Osteocyte (in vitro differentiated cells): ENCODE measurements around the gene TF. TPM values are rescaled to one million over a fixed set of nuclear protein-coding genes. Genes with fewer than 3 reads are reported as not detected.

Experiments used
- DNase-seq: peaks from one replicate; pipeline ENCODE4 v3.0.0; 2021; ENCODE audit warnings: mixed read lengths; ENCODE audit not compliant: unreplicated experiment; ENCODE audit errors: extremely low spot score
- H3K27ac Mint-ChIP-seq: one replicate; pipeline ENCODE4 v1.8.0; 2021; ENCODE audit warnings: mild to moderate bottlenecking, mixed read lengths; ENCODE audit not compliant: unreplicated experiment
- H3K27me3 Mint-ChIP-seq: one replicate; pipeline ENCODE4 v1.8.0; 2021; ENCODE audit warnings: mixed read lengths; ENCODE audit not compliant: unreplicated experiment
- H3K36me3 Mint-ChIP-seq: one replicate; pipeline ENCODE4 v1.8.0; 2021; ENCODE audit warnings: mixed read lengths; ENCODE audit not compliant: unreplicated experiment
- H3K4me1 Mint-ChIP-seq: one replicate; pipeline ENCODE4 v1.8.0; 2021; ENCODE audit warnings: mixed read lengths; ENCODE audit not compliant: unreplicated experiment
- H3K4me3 Mint-ChIP-seq: one replicate; pipeline ENCODE4 v1.8.0; 2021; ENCODE audit warnings: mild to moderate bottlenecking, moderate library complexity, mixed read lengths; ENCODE audit not compliant: unreplicated experiment
- H3K9me3 Mint-ChIP-seq: one replicate; pipeline ENCODE4 v1.8.0; 2021; ENCODE audit warnings: mixed read lengths; ENCODE audit not compliant: unreplicated experiment
- total RNA-seq: library from RNA; stranded (reverse); gene quantifications from 2 replicates; pipeline ENCODE4 v1.2.1, GENCODE V29; 2021
- TF ChIP-seq, protein P1 (sequence below): fragments of 200-600 bp; sonication (generic); IDR thresholded peaks from 2 replicates; pipeline ENCODE4 v1.5.0; 2021; ENCODE audit warnings: antibody characterized with exemption, mild to moderate bottlenecking, moderate library complexity

The TF gene
- total RNA-seq, 1 donor from 2014 or later: 2.0 TPM

GRCh38 chr3:133733226-133733625 lies 13.0 kb upstream of the TF start:
- H3K36me3 Mint-ChIP-seq: no peaks in the 10 kb centered on the region
- TF ChIP-seq, protein P1, sequence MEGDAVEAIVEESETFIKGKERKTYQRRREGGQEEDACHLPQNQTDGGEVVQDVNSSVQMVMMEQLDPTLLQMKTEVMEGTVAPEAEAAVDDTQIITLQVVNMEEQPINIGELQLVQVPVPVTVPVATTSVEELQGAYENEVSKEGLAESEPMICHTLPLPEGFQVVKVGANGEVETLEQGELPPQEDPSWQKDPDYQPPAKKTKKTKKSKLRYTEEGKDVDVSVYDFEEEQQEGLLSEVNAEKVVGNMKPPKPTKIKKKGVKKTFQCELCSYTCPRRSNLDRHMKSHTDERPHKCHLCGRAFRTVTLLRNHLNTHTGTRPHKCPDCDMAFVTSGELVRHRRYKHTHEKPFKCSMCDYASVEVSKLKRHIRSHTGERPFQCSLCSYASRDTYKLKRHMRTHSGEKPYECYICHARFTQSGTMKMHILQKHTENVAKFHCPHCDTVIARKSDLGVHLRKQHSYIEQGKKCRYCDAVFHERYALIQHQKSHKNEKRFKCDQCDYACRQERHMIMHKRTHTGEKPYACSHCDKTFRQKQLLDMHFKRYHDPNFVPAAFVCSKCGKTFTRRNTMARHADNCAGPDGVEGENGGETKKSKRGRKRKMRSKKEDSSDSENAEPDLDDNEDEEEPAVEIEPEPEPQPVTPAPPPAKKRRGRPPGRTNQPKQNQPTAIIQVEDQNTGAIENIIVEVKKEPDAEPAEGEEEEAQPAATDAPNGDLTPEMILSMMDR: no peak
- DNase-seq: no peak
- peaks cover 14% of the 10 kb centered on the region for H3K9me3 Mint-ChIP-seq
- no peak overlapping the region for H3K4me3 Mint-ChIP-seq
- no peak overlapping the region for H3K27ac Mint-ChIP-seq
- H3K27me3 Mint-ChIP-seq: peaks cover 44% of the 10 kb centered on the region
- H3K4me1 Mint-ChIP-seq: no peaks in the 10 kb centered on the region

DNA sequence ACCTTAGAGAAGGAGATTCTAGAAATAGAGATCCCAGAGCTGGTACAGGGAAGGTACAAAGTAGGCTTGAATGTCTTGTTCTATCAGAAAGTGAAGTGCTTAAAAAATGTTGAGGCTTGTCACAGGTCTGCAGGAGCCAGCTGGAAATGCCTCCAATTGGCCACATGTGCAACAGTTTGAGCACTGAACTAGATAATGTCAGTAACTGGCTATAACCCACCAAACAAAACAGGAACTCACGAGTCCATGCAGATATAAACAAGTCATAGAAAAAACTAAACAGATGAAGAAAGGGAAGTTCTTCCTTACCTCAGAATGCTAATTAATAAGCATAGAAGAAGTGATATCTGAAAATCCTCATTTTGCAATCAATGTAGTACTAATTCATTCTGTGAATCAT lies 11.9 kb upstream of the TF start:
- peaks cover 14% of the 10 kb centered on the region for H3K9me3 Mint-ChIP-seq
- no peak overlapping the region for H3K4me3 Mint-ChIP-seq
- no peaks in the 10 kb centered on the region for H3K4me1 Mint-ChIP-seq
- H3K36me3 Mint-ChIP-seq: no peaks in the 10 kb centered on the region
- peaks cover 49% of the 10 kb centered on the region for H3K27me3 Mint-ChIP-seq
- TF ChIP-seq, protein P1: no peak
- no peak overlapping the region for H3K27ac Mint-ChIP-seq
- no peak for DNase-seq

GRCh38 chr3:133742351-133743091 lies 3.7 kb upstream of the TF start:
- DNase-seq: no peak
- TF ChIP-seq, protein P1: peak; percentile 11
- Mint-ChIP-seq H3K9me3 (no peaks in the 10 kb centered on the region), H3K27me3 (peaks cover 19% of the 10 kb centered on the region), H3K4me1 (peaks cover 16% of the 10 kb centered on the region), H3K36me3 (no peaks in the 10 kb centered on the region), H3K4me3 (peak overlapping the region; percentile 34), H3K27ac (peak overlapping the region; percentile 74)

DNA sequence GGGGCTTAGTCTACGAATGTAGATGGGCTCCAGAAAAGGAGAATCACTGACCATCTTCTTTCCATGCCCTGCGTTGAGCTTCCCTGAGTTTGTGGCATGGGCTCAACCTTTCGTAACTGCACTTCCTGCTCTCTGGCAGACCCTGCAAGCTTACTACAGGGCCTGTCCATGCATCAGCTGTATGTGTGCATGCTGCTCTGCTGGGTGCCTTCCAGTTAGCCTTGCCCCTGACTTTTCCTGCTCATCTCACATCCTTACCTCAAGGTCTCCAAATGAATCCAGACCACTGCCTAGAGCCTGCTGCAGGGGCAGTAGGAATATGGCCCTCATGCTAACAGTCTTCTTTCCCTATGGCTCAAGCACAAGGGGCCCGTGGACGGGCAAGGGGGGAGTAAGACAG lies 2.0 kb upstream of the TF start:
- H3K27me3 Mint-ChIP-seq: peaks cover 13% of the 10 kb centered on the region
- no peak for DNase-seq

DNA sequence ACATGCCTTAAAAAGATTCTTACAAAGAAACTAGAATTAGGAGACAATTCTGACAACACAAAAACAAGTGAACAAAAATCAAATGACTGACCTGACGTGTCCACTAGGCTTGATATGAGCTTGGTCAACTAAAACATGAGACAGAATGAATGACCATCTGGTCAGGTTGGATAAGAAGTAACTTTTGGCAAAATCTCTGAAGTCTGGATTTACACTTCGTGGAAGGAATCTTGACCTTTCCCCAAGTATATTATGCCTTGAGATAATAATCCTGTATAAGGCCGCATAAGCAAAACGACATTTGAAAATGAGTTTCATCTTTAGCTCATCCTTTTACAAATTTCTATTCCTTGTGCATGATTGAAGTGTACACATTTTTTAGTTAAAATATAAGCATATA lies 1.1 kb upstream of the TF start:
- no peaks in the 10 kb centered on the region for H3K36me3 Mint-ChIP-seq
- H3K27ac Mint-ChIP-seq: no peak overlapping the region
- H3K27me3 Mint-ChIP-seq: peaks cover 19% of the 10 kb centered on the region
- DNase-seq: no peak
- TF ChIP-seq, protein P1: no peak
- no peaks in the 10 kb centered on the region for H3K9me3 Mint-ChIP-seq
- peaks cover 16% of the 10 kb centered on the region for H3K4me1 Mint-ChIP-seq
- H3K4me3 Mint-ChIP-seq: no peak overlapping the region

More for the DNA sequence above, 2.0 kb upstream of the TF start:
- H3K4me1 Mint-ChIP-seq: peaks cover 16% of the 10 kb centered on the region
- no peaks in the 10 kb centered on the region for H3K36me3 Mint-ChIP-seq
- no peak overlapping the region for H3K27ac Mint-ChIP-seq
- no peaks in the 10 kb centered on the region for H3K9me3 Mint-ChIP-seq
- no peak overlapping the region for H3K4me3 Mint-ChIP-seq
- TF ChIP-seq, protein P1: no peak
